GM12878 (cell line): ENCODE results near the gene GRK6. TPM values are rescaled to one million over a fixed set of nuclear protein-coding genes. Genes with fewer than 3 reads are reported as not detected.
A peak's percentile ranks its signal among the peaks of the same experiment; 100 is the strongest.

Experiments used
- ATAC-seq: fragments of 200-7000 bp; cut with Tn5 transposase; 3 replicates; pipeline ENCODE4 v1.9.1; 2020; ENCODE audit warnings: mild to moderate bottlenecking, moderate library complexity
- BruUV-seq: library from RNA; stranded (reverse); fragments of 400-500 nt; replicated peaks from 2 replicates; lab custom pipeline; 2021; lab: Mats Ljungman, UMichigan
- CTCF ChIA-PET: fragments of 300-600 bp; sonication (Branson Sonifier 250); formaldehyde crosslinking; extraction: SDS; loops from one replicate; lab custom pipeline; 2021; ENCODE audit warnings: inconsistent platforms; lab: Yijun Ruan, JAX
- POLR2A ChIA-PET: fragments of 350-600 bp; formaldehyde crosslinking; extraction: SDS; loops from one replicate; lab custom pipeline; 2021; ENCODE audit warnings: inconsistent platforms; lab: Charles Lee
- RAD21 ChIA-PET: fragments of 300-600 bp; sonication (Branson Sonifier 250); formaldehyde crosslinking; loops from one replicate; lab custom pipeline; 2023; ENCODE audit warnings: antibody characterized with exemption; ENCODE audit not compliant: unreplicated experiment; lab: Charles Lee
- SMC1A ChIA-PET: fragments of 300-600 bp; sonication (Branson Sonifier 250); formaldehyde crosslinking; loops from one replicate; lab custom pipeline; 2023; ENCODE audit not compliant: unreplicated experiment, uncharacterized antibody; lab: Charles Lee
- DNase-seq: peaks from one replicate; pipeline ENCODE4 v3.0.0-alpha.2; 2011; ENCODE audit warnings: low read depth, low spot score
- FAIRE-seq: peaks from 3 replicates; lab custom pipeline; 2011; peaks lifted over from hg19 to GRCh38; lab: Jason Lieb, UNC
- H2AFZ ChIP-seq: 2 replicates; pipeline ENCODE4 v1.6.0; 2011; ENCODE audit warnings: low read depth, low read length, control low read depth; ENCODE audit not compliant: control insufficient read depth
- H3K27ac ChIP-seq: 2 replicates; pipeline ENCODE4 v1.5.1; 2011; ENCODE audit warnings: control low read depth; ENCODE audit not compliant: control insufficient read depth, insufficient read depth
- H3K27me3 ChIP-seq, 2 experiments: replicated peaks in 1 of 2; 2 replicates each; pipeline versions ENCODE4 v1.6.0 to v1.6.1; 2011; ENCODE audit warnings: low read length in 1 of 2; ENCODE audit not compliant: control insufficient read depth in 2 of 2, insufficient read depth in 2 of 2
- H3K36me3 ChIP-seq, 2 experiments: 2 replicates each; pipeline ENCODE4 v1.5.1; 2011; ENCODE audit warnings: low read length in 1 of 2; ENCODE audit not compliant: control insufficient read depth in 2 of 2, insufficient read depth in 2 of 2
- H3K4me1 ChIP-seq: 2 replicates; pipeline ENCODE4 v1.6.1; 2011; ENCODE audit warnings: mild to moderate bottlenecking, low read length, moderate library complexity, mixed read lengths; ENCODE audit not compliant: control insufficient read depth, insufficient read depth
- H3K4me2 ChIP-seq: 2 replicates; pipeline ENCODE4 v1.6.0; 2011; ENCODE audit warnings: control low read depth; ENCODE audit not compliant: control insufficient read depth, insufficient read depth
- H3K4me3 ChIP-seq: fragments of 200-600 bp; sonication (generic); 2 replicates; pipeline ENCODE4 v1.5.1; 2016
- H3K79me2 ChIP-seq: 2 replicates; pipeline ENCODE4 v1.6.0; 2011; ENCODE audit warnings: low read length; ENCODE audit not compliant: control insufficient read depth, insufficient read depth
- H3K9ac ChIP-seq: 2 replicates; pipeline ENCODE4 v1.8.0; 2011; ENCODE audit warnings: low read length, control low read depth, mixed read lengths; ENCODE audit not compliant: control insufficient read depth, insufficient read depth
- H3K9me3 ChIP-seq: replicated peaks from 3 replicates; pipeline ENCODE4 v1.5.1; 2011; ENCODE audit warnings: mild to moderate bottlenecking, low read length; ENCODE audit not compliant: control insufficient read depth, insufficient read depth
- H4K20me1 ChIP-seq: 2 replicates; pipeline ENCODE4 v1.6.0; 2011; ENCODE audit not compliant: control insufficient read depth, insufficient read depth
- MTA3 ChIP-seq: IDR thresholded peaks from 2 replicates; pipeline ENCODE4 v1.6.1; 2012; ENCODE audit warnings: low read length, inconsistent platforms, borderline replicate concordance
- RBBP5 ChIP-seq: fragments of 200-600 bp; sonication (generic); conservative IDR thresholded peaks from 2 replicates; pipeline ENCODE4 v1.6.1; 2016
- SMAD1 ChIP-seq: fragments of 450-650 bp; IDR thresholded peaks from 2 replicates; pipeline ENCODE4 v1.6.1; 2018; ENCODE audit warnings: mild to moderate bottlenecking, low read depth; ENCODE audit not compliant: partially characterized antibody
- TCF12 ChIP-seq: IDR thresholded peaks from 2 replicates; pipeline ENCODE4 v1.6.1; 2011; ENCODE audit warnings: low read depth, mild to moderate bottlenecking, low read length
- WGBS: methylation state at CpG from one replicate; pipeline ENCODE4 v1.1.6; 2016; ENCODE audit warnings: low lambda C conversion rate; ENCODE audit not compliant: insufficient replicate concordance, insufficient coverage; ENCODE audit errors: missing lambda C conversion rate; 5-methylcytosine and 5-hydroxymethylcytosine counted together
- in situ Hi-C: fragments of 300-500 bp; cut with MboI; formaldehyde crosslinking; loops from 9 replicates; pipeline ENCODE4 v1.14.3; 2018; ENCODE audit warnings: mixed read lengths
- intact Hi-C: fragments of 100-400 bp; cut with micrococcal nuclease; formaldehyde crosslinking; loops from one replicate; pipeline ENCODE4 v1.14.2; 2022; ENCODE audit not compliant: unreplicated experiment
- polyA plus RNA-seq, 11 experiments: library from polyadenylated mRNA; depleted of rRNA in 4 of 11; unstranded in 6 of 11; stranded (reverse) in 5 of 11; fragments of >200 nt; fragmentation: Nextera tagmentation in 4 of 11; fragmentation: Illumina TruSeq in 1 of 11; extraction: Ambion mirVana in 4 of 11; extraction: Trizol in 1 of 11; gene quantifications; 1 replicate in 1 of 11; 2 replicates in 10 of 11; pipeline versions ENCODE4 v1.2.1 to v1.2.3, GENCODE V29; 2011 to 2016; ENCODE audit warnings: inconsistent platforms in 2 of 11, missing spikeins in 2 of 11, low read depth in 1 of 11
- total RNA-seq, 4 experiments: library from RNA; depleted of rRNA in 3 of 4; stranded (reverse); fragments of >200 nt in 3 of 4; fragmentation: Illumina TruSeq in 1 of 4; extraction: Trizol in 1 of 4; gene quantifications; 2 replicates each; pipeline versions ENCODE4 v1.2.1 to v1.2.3, GENCODE V29; 2013 to 2021

The GRK6 gene
- total and polyA plus RNA-seq, 10 of the 15 experiments (the other 5 are each of a cell fraction or from before 2014, with no cell fraction given), result 0.79 to 124 (median 41.6) TPM

- no peak overlapping the region for H3K4me3 ChIP-seq
- H3K79me2 ChIP-seq, result no peaks in the 10 kb centered on the region
- 56% methylated on average over 10 of the region's 10 CpGs for WGBS
- DNase-seq, result no peak
- no peaks in the 10 kb centered on the region for H3K36me3 ChIP-seq
- H2AFZ ChIP-seq, result no peak overlapping the region
- in situ Hi-C loops (loop anchor here (25.0 kb wide), 1 partner anchor 1351 kb away; no protein-coding TSS in a partner anchor), intact Hi-C loops (no loop called here)
- peak overlapping the region; percentile 46 for H3K4me2 ChIP-seq
- H3K9ac ChIP-seq, result peak overlapping the region; percentile 13; the same call in 1 of the 2 replicates
- ChIA-PET SMC1A (interaction anchor here (1.3 to 5.2 kb wide), 15 partner anchors 10 to 113 kb away, joined by 4 to 97 read pairs (median 19); partner anchors contain the start of genes LMAN2, MXD3, PFN3 and RGS14), RAD21 (interaction anchor here (1.1 to 6.2 kb wide), 17 partner anchors 10 to 275 kb away, joined by 3 to 120 read pairs (median 20); partner anchors contain the start of genes LMAN2, PDLIM7 and PFN3), CTCF (interaction anchor here (1.0 to 8.4 kb wide), 20 partner anchors 10 to 274 kb away, joined by 4 to 240 read pairs (median 32); partner anchors contain the start of genes DOK3, F12, GRK6 and LMAN2), POLR2A (interaction anchor here (1.2 to 6.0 kb wide), 12 partner anchors 10 to 108 kb away, joined by 3 to 56 read pairs (median 14); partner anchors contain the start of genes PDLIM7 and RGS14)
- no peaks in the 10 kb centered on the region for H4K20me1 ChIP-seq
- peaks cover 26% of the 10 kb centered on the region for H3K4me1 ChIP-seq
- H3K27ac ChIP-seq, result peak overlapping the region; percentile 64
- H3K9me3 ChIP-seq, result no peaks in the 10 kb centered on the region
- no peaks in the 10 kb centered on the region for H3K27me3 ChIP-seq
- no TSS peak for BruUV-seq
- peak; percentile 27; the same call in 1 of the 2 replicates for TF ChIP-seq MTA3
- TF ChIP-seq RBBP5, result no peak
- no peak for TF ChIP-seq SMAD1
- TF ChIP-seq TCF12, result 0 out of 2 replicates have a peak, but pooled peaks have one; percentile 7
- no peak for FAIRE-seq
- ATAC-seq, result no peak
These were observed 37.9 kb upstream of the GRK6 start for GRCh38 chr5:177388521-177389052.
